Gastrocnemius medialis (tissue), 4 donors: ENCODE results near the gene CD300E. TPM values are rescaled to one million over a fixed set of nuclear protein-coding genes. Genes with fewer than 3 reads are reported as not detected.
"Not testable (repeated sequence)": the region's sequence is repeated elsewhere in the genome, so short reads cannot be mapped to it uniquely, and the experiment has no call there.

Source experiments
- ATAC-seq, 2 donors: fragments of 150-250 bp; one replicate each; pipeline ENCODE4 v1.9.1; 2016
- DNase-seq, 2 donors: peaks; one replicate each; pipeline ENCODE4 v3.0.0-alpha.2; 2019
- H3K27ac ChIP-seq, 4 donors: fragments of 200-600 bp; sonication (generic); 1 replicate in 1 of 4; 2 replicates in 3 of 4; pipeline ENCODE4 v1.5.1; 2016 to 2018; ENCODE audit warnings: mild to moderate bottlenecking in 2 of 4, moderate library complexity in 1 of 4
- H3K27me3 ChIP-seq, 3 donors: fragments of 200-600 bp; sonication (generic) in 2 of 3; 1 replicate in 1 of 3; 2 replicates in 2 of 3; pipeline versions ENCODE4 v1.5.1 to v1.6.0; 2016 to 2019; ENCODE audit warnings: mild to moderate bottlenecking in 1 of 3, moderate library complexity in 1 of 3
- H3K36me3 ChIP-seq, 2 donors: fragments of 200-600 bp; sonication (generic) in 1 of 2; one replicate each; pipeline ENCODE4 v1.5.1; 2017 to 2018
- H3K4me1 ChIP-seq, 2 donors: fragments of 200-600 bp; sonication (generic) in 1 of 2; one replicate each; pipeline ENCODE4 v1.5.1; 2016 to 2017; ENCODE audit warnings: mild to moderate bottlenecking in 2 of 2
- H3K4me3 ChIP-seq, 4 donors: fragments of 200-600 bp; sonication (generic) in 3 of 4; 1 replicate in 1 of 4; 2 replicates in 3 of 4; pipeline ENCODE4 v1.5.1; 2016 to 2019; ENCODE audit warnings: mild to moderate bottlenecking in 2 of 4
- H3K9me3 ChIP-seq, 3 donors: fragments of 200-600 bp; sonication (generic) in 2 of 3; 1 replicate in 1 of 3; 2 replicates in 2 of 3; pipeline ENCODE4 v1.5.1; 2016 to 2019
- CTCF ChIP-seq, 5 experiments: fragments of 450-650 bp in 3 of 5; fragments of 200-600 bp in 2 of 5; sonication (generic) in 2 of 5; IDR thresholded peaks in 4 of 5; conservative IDR thresholded peaks in 1 of 5; 1 replicate in 4 of 5; 2 replicates in 1 of 5; pipeline ENCODE4 v1.5.1; 2016 to 2019; ENCODE audit warnings: antibody characterized with exemption in 5 of 5, mild to moderate bottlenecking in 3 of 5, moderate library complexity in 3 of 5
- POLR2A ChIP-seq, 2 donors: fragments of 450-650 bp; IDR thresholded peaks; one replicate each; pipeline ENCODE4 v1.6.1; 2017; ENCODE audit warnings: antibody characterized with exemption in 2 of 2, mild to moderate bottlenecking in 2 of 2, moderate library complexity in 2 of 2
- in situ Hi-C, 4 donors: fragments of 200-750 bp; cut with MboI; loops; one replicate each; pipeline versions ENCODE4 v1.15.0 to v1.8.0; 2017; ENCODE audit warnings: low sequenced_read_pairs in 4 of 4
- intact Hi-C: fragments of 100-400 bp; cut with DNase I; formaldehyde crosslinking; loops from one replicate; pipeline ENCODE4 v1.15.1; 2023; ENCODE audit warnings: low total_unique reads
- total RNA-seq, 4 donors: library from RNA; depleted of rRNA; stranded (reverse); fragments of >200 nt; gene quantifications; one replicate each; pipeline versions ENCODE4 v1.1.0 to v1.2.3, GENCODE V29; 2016

The CD300E gene
- total RNA-seq, 4 donors from 2014 or later = 0.26 to 0.91 TPM; not detected in 2

GRCh38 chr17:74635418-74635817 is 11.9 kb upstream of the CD300E start:
- Histone ChIP-seq H3K4me1 (no peaks in the 10 kb centered on the region), H3K27ac (no peak overlapping the region), H3K36me3 (no peaks in the 10 kb centered on the region), H3K9me3 (no peaks in the 10 kb centered on the region), H3K27me3 (peaks cover 5 to 14% (median 11%) of the 10 kb centered on the region in 3 donors), H3K4me3 (no peak overlapping the region)
- intact Hi-C loops (no loop called here), in situ Hi-C loops (no loop called here)
- DNase-seq (no peak), ATAC-seq (no peak)
- TF ChIP-seq CTCF (IDR thresholded peaks at IDR 0.05 in 4 of 5, conservative IDR thresholded peaks at IDR 0.05 in 1 of 5) (no peak), POLR2A (IDR thresholded peaks at IDR 0.05) (no peak)

- Histone ChIP-seq H3K9me3 (no peaks in the 10 kb centered on the region), H3K36me3 (no peaks in the 10 kb centered on the region), H3K27me3 (peaks cover 0 to 12% (median 10%) of the 10 kb centered on the region in 3 donors), H3K27ac (no peak overlapping the region), H3K4me3 (no peak overlapping the region), H3K4me1 (no peaks in the 10 kb centered on the region)
- intact Hi-C loops = no loop called here
- DNase-seq (no peak), ATAC-seq (no peak)
- TF ChIP-seq CTCF (IDR thresholded peaks at IDR 0.05 in 4 of 5, conservative IDR thresholded peaks at IDR 0.05 in 1 of 5) (no peak), POLR2A (IDR thresholded peaks at IDR 0.05) (no peak)
- in situ Hi-C loops = no loop called here
Measured at GRCh38 chr17:74633326-74633725, 9.8 kb upstream of the CD300E start.

GRCh38 chr17:74632617-74633016 is 9.1 kb upstream of the CD300E start:
- intact Hi-C loops = no loop called here
- no peaks in the 10 kb centered on the region for H3K4me1 ChIP-seq
- no peak overlapping the region for H3K27ac ChIP-seq
- H3K27me3 ChIP-seq = peaks cover 0 to 9% (median 7%) of the 10 kb centered on the region in 3 donors
- in situ Hi-C loops = no loop called here
- H3K4me3 ChIP-seq = no peak overlapping the region
- ATAC-seq = no peak
- TF ChIP-seq CTCF (IDR thresholded peaks at IDR 0.05 in 4 of 5, conservative IDR thresholded peaks at IDR 0.05 in 1 of 5) (no peak), POLR2A (IDR thresholded peaks at IDR 0.05) (no peak)
- no peak for DNase-seq
- no peaks in the 10 kb centered on the region for H3K36me3 ChIP-seq
- H3K9me3 ChIP-seq = no peaks in the 10 kb centered on the region

DNA sequence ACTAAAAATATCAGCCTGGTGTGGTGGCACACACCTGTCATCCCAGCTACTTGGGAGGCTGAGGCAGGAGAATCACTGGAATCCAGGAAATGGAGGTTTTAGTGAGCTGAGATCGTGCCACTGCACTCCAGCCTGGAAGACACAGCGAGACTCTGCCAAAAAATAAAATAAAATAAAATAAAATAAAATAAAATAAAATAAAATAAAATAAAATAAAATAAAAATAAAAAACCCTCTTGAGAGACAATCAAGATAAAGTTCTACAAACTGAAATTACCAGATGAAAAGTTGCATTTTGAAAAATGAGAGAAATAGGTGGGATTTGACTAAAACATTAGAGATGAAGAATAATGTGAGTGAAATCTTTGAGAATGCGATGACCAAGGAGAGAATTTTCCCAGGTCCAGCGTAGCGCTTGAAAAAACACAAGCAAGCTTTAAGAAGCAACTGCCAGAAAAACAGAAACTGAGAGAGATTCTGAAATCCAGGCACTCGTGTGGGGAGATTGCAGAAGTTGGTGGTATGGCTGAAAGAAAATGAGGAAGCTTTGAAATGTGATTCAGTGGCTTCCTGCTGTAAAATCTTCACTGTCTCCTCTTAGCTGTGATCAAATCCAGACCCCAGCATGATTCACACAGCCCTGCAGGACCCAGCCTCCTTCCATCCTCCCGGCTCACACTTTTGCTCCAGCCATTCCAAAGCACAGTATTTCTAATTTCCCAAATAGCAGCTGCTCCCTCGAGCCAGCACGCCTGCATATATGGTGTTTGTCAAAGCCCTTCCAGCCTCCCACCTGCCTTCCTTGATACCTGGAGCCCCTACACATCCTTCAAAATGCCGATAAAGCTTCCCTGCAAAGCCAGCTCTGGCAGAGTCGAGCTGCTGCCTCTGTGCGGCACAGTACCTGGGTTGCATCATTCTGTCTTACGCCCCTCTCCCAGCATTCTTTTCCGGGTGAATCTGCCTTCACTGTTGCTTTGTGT is 8.2 kb upstream of the CD300E start:
- TF ChIP-seq CTCF (IDR thresholded peaks at IDR 0.05 in 4 of 5, conservative IDR thresholded peaks at IDR 0.05 in 1 of 5) = no peak
- TF ChIP-seq POLR2A (IDR thresholded peaks at IDR 0.05) = no peak
- H3K27me3 ChIP-seq = peaks cover 0 to 11% (median 9%) of the 10 kb centered on the region in 3 donors
- no peaks in the 10 kb centered on the region for H3K36me3 ChIP-seq
- no peaks in the 10 kb centered on the region for H3K9me3 ChIP-seq
- in situ Hi-C loops = no loop called here
- H3K4me1 ChIP-seq = no peaks in the 10 kb centered on the region
- H3K27ac ChIP-seq = no peak overlapping the region
- H3K4me3 ChIP-seq = no peak overlapping the region
- intact Hi-C loops = no loop called here
- no peak for DNase-seq
- no peak for ATAC-seq

DNA sequence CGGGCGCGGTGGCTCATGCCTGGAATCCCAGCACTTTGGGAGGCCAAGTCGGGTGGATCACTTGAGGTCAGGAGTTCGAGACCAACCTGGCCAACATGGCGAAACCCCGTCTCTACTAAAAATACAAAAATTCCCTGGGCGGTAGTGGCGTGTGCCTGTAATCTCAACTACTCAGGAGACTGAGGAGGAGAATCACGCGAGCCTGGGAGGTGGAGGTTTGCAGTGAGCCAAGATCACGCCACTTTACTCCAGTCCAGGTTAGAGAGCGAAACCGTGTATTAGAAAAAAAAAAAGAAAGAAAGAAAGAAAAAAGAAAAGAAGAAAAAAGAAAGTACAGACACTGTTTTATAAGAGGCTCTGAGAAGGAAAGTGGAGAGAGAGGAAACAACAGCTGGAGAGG is 6.7 kb upstream of the CD300E start:
- H3K4me1 ChIP-seq, intact Hi-C loops, H3K36me3 ChIP-seq, ATAC-seq, DNase-seq, H3K4me3 ChIP-seq, in situ Hi-C loops, H3K27ac ChIP-seq, H3K9me3 ChIP-seq: not testable (repeated sequence)
- H3K27me3 ChIP-seq = peaks cover 0 to 13% (median 10%) of the 10 kb centered on the region in 3 donors
